IMR-90 (cell line): ENCODE measurements around the gene ARL14EP. TPM values are rescaled to one million over a fixed set of nuclear protein-coding genes. Genes with fewer than 3 reads are reported as not detected.

ENCODE experiments used
- ATAC-seq: fragments of 200-7000 bp; cut with Tn5 transposase; 2 replicates; pipeline ENCODE4 v1.9.1; 2020; ENCODE audit warnings: low read depth, mild to moderate bottlenecking, moderate library complexity
- BruUV-seq: library from RNA; stranded (reverse); fragments of 400-500 nt; replicated peaks from 2 replicates; lab custom pipeline; 2021; lab: Mats Ljungman, UMichigan
- CTCF ChIA-PET: fragments of 300-600 bp; formaldehyde crosslinking; extraction: SDS; loops from one replicate; lab custom pipeline; 2021; ENCODE audit warnings: antibody characterized with exemption; lab: Yijun Ruan, JAX
- POLR2A ChIA-PET: fragments of 300-600 bp; sonication (Branson Sonifier 250); formaldehyde crosslinking; loops from one replicate; lab custom pipeline; 2022; ENCODE audit warnings: antibody characterized with exemption; ENCODE audit not compliant: unreplicated experiment; lab: Charles Lee
- DNase-seq: peaks from one replicate; pipeline ENCODE4 v3.0.0; 2013
- H2AFZ ChIP-seq: replicated peaks from 2 replicates; pipeline ENCODE3; 2013; ENCODE audit warnings: low read length, mild to moderate bottlenecking; ENCODE audit not compliant: poor library complexity
- H2AK5ac ChIP-seq: 2 replicates; pipeline ENCODE4 v1.6.1; 2013; ENCODE audit warnings: low read depth, low read length, inconsistent platforms
- H2AK9ac ChIP-seq: replicated peaks from 2 replicates; pipeline ENCODE3; 2013; ENCODE audit warnings: mild to moderate bottlenecking, low read depth, low read length, moderate library complexity; ENCODE audit not compliant: poor library complexity
- H2BK120ac ChIP-seq: 2 replicates; pipeline ENCODE4 v1.6.1; 2013; ENCODE audit warnings: low read depth, low read length, inconsistent platforms
- H2BK15ac ChIP-seq: 3 replicates; pipeline ENCODE4 v1.6.1; 2013; ENCODE audit warnings: low read depth, low read length, inconsistent platforms
- H2BK20ac ChIP-seq: 2 replicates; pipeline ENCODE4 v1.6.1; 2013; ENCODE audit warnings: low read depth, mild to moderate bottlenecking, inconsistent platforms, low read length, moderate library complexity
- H2BK5ac ChIP-seq: 2 replicates; pipeline ENCODE4 v1.6.1; 2013; ENCODE audit warnings: mild to moderate bottlenecking, low read depth, low read length, inconsistent platforms; ENCODE audit not compliant: poor library complexity, severe bottlenecking
- H3K14ac ChIP-seq: replicated peaks from 2 replicates; pipeline ENCODE4 v1.6.1; 2013; ENCODE audit warnings: low read depth, low read length, inconsistent platforms
- H3K18ac ChIP-seq: 2 replicates; pipeline ENCODE4 v1.6.1; 2013; ENCODE audit warnings: low read depth, low read length, control low read depth
- H3K23ac ChIP-seq: 2 replicates; pipeline ENCODE4 v1.6.1; 2013; ENCODE audit warnings: low read depth, low read length, inconsistent platforms
- H3K27ac ChIP-seq: 2 replicates; pipeline ENCODE4 v1.5.1; 2013; ENCODE audit warnings: mild to moderate bottlenecking, control low read depth, low read length; ENCODE audit not compliant: insufficient read depth
- H3K27me3 ChIP-seq: 2 replicates; pipeline ENCODE4 v1.6.1; 2013; ENCODE audit warnings: low read length; ENCODE audit not compliant: control insufficient read depth, insufficient read depth
- H3K36me3 ChIP-seq: 2 replicates; pipeline ENCODE4 v1.6.1; 2013; ENCODE audit warnings: low read length, mixed read lengths; ENCODE audit not compliant: control insufficient read depth, insufficient read depth
- H3K4ac ChIP-seq: 2 replicates; pipeline ENCODE4 v1.6.1; 2013; ENCODE audit warnings: low read depth, low read length, inconsistent platforms
- H3K4me1 ChIP-seq: 2 replicates; pipeline ENCODE4 v1.6.1; 2013; ENCODE audit warnings: low read length, mixed read lengths; ENCODE audit not compliant: control insufficient read depth, insufficient read depth
- H3K4me2 ChIP-seq: 2 replicates; pipeline ENCODE4 v1.6.1; 2013; ENCODE audit warnings: low read depth, mild to moderate bottlenecking, control low read depth, low read length, moderate library complexity
- H3K4me3 ChIP-seq: 2 replicates; pipeline ENCODE4 v1.5.1; 2013; ENCODE audit warnings: low read depth, mild to moderate bottlenecking, control low read depth, low read length, moderate library complexity; ENCODE audit not compliant: insufficient read depth
- H3K56ac ChIP-seq: 2 replicates; pipeline ENCODE4 v1.6.1; 2013; ENCODE audit warnings: low read length, inconsistent platforms; ENCODE audit not compliant: insufficient read depth; ENCODE audit errors: extremely low read depth
- H3K79me1 ChIP-seq, 2 experiments: 2 replicates each; pipeline ENCODE4 v1.6.1; 2013; ENCODE audit warnings: low read length in 2 of 2, inconsistent platforms in 1 of 2, low read depth in 1 of 2
- H3K9ac ChIP-seq: 2 replicates; pipeline ENCODE4 v1.6.1; 2013; ENCODE audit warnings: low read depth, low read length, control low read depth
- H3K9me1 ChIP-seq: 2 replicates; pipeline ENCODE4 v1.6.1; 2013; ENCODE audit warnings: low read length, inconsistent platforms; ENCODE audit not compliant: insufficient read depth
- H3K9me3 ChIP-seq: 2 replicates; pipeline ENCODE4 v1.6.1; 2013; ENCODE audit warnings: low read length; ENCODE audit not compliant: control insufficient read depth, insufficient read depth
- H4K20me1 ChIP-seq: 2 replicates; pipeline ENCODE4 v1.6.1; 2013; ENCODE audit warnings: low read length, inconsistent platforms; ENCODE audit not compliant: insufficient read depth
- H4K5ac ChIP-seq: 2 replicates; pipeline ENCODE4 v1.6.1; 2013; ENCODE audit warnings: mild to moderate bottlenecking, low read depth, low read length, control low read depth
- H4K8ac ChIP-seq, 2 experiments: 2 replicates each; pipeline ENCODE4 v1.6.1; 2013; ENCODE audit warnings: low read depth in 2 of 2, low read length in 2 of 2, control low read depth in 1 of 2, inconsistent platforms in 1 of 2
- H4K91ac ChIP-seq: 2 replicates; pipeline ENCODE4 v1.6.1; 2013; ENCODE audit warnings: low read depth, low read length, inconsistent platforms; ENCODE audit not compliant: insufficient read depth
- BHLHE40 ChIP-seq: fragments of 150-350 bp; IDR thresholded peaks from 2 replicates; pipeline ENCODE4 v1.6.1; 2016; ENCODE audit warnings: mild to moderate bottlenecking, low read depth, low read length
- CEBPB ChIP-seq: IDR thresholded peaks from 2 replicates; pipeline ENCODE4 v1.6.1; 2012; ENCODE audit warnings: low read depth, low read length, improper control_type of control experiment
- CHD1 ChIP-seq: IDR thresholded peaks from 2 replicates; pipeline ENCODE4 v1.6.1; 2012; ENCODE audit warnings: low read depth, low read length, improper control_type of control experiment
- FOS ChIP-seq: fragments of 150-350 bp; IDR thresholded peaks from 2 replicates; pipeline ENCODE4 v1.6.1; 2016; ENCODE audit warnings: low read depth, low read length
- MAFK ChIP-seq: IDR thresholded peaks from 2 replicates; pipeline ENCODE4 v1.6.1; 2012; ENCODE audit warnings: low read depth, low read length, improper control_type of control experiment
- MAZ ChIP-seq: IDR thresholded peaks from 2 replicates; pipeline ENCODE4 v1.6.1; 2012; ENCODE audit warnings: low read depth, mild to moderate bottlenecking, low read length, improper control_type of control experiment, moderate library complexity, borderline replicate concordance
- MXI1 ChIP-seq: IDR thresholded peaks from 2 replicates; pipeline ENCODE4 v1.6.1; 2012; ENCODE audit warnings: low read depth, mild to moderate bottlenecking, low read length, moderate library complexity, borderline replicate concordance
- NFE2L2 ChIP-seq: fragments of 150-350 bp; IDR thresholded peaks from 2 replicates; pipeline ENCODE4 v1.6.1; 2016; ENCODE audit warnings: low read depth, mild to moderate bottlenecking, low read length
- POLR2A ChIP-seq: IDR thresholded peaks from 2 replicates; pipeline ENCODE4 v1.6.1; 2012; ENCODE audit warnings: mild to moderate bottlenecking, low read depth, low read length
- RAD21 ChIP-seq: IDR thresholded peaks from 2 replicates; pipeline ENCODE4 v1.6.1; 2012; ENCODE audit warnings: low read length, improper control_type of control experiment
- RCOR1 ChIP-seq: IDR thresholded peaks from 2 replicates; pipeline ENCODE4 v1.6.1; 2012; ENCODE audit warnings: mild to moderate bottlenecking, low read length, improper control_type of control experiment; ENCODE audit not compliant: insufficient replicate concordance
- RFX5 ChIP-seq: IDR thresholded peaks from 2 replicates; pipeline ENCODE4 v1.8.0; 2012; ENCODE audit warnings: low read depth, mild to moderate bottlenecking, low read length, moderate library complexity
- SMC3 ChIP-seq: fragments of 150-350 bp; IDR thresholded peaks from 2 replicates; pipeline ENCODE4 v1.6.1; 2016; ENCODE audit warnings: low read depth, mild to moderate bottlenecking, antibody characterized with exemption, low read length, moderate library complexity
- USF2 ChIP-seq: fragments of 150-350 bp; IDR thresholded peaks from 2 replicates; pipeline ENCODE4 v1.6.1; 2017; ENCODE audit warnings: mild to moderate bottlenecking, antibody characterized with exemption, low read length, low read depth
- WGBS, 2 experiments: methylation state at CpG; one replicate each; pipeline versions ENCODE4 v1.1.5 to v1.1.7; 2013; ENCODE audit warnings: missing lambda C conversion rate in 2 of 2; ENCODE audit not compliant: insufficient read length in 1 of 2; ENCODE audit errors: extremely low coverage in 2 of 2; 5-methylcytosine and 5-hydroxymethylcytosine counted together
- dilution Hi-C: fragments of 300-500 bp; cut with HindIII; formaldehyde crosslinking; loops from one replicate; pipeline ENCODE4 v1.14.3; 2018; ENCODE audit warnings: low sequenced_read_pairs; ENCODE audit not compliant: unreplicated experiment
- in situ Hi-C: fragments of 300-500 bp; cut with MboI; formaldehyde crosslinking; loops from 3 replicates; pipeline ENCODE4 v1.14.3; 2019; ENCODE audit warnings: low sequenced_read_pairs, inconsistent platforms, mixed read lengths
- intact Hi-C: fragments of 100-400 bp; cut with micrococcal nuclease; formaldehyde crosslinking; loops from 2 replicates; pipeline ENCODE4 v1.10.0; 2022
- polyA plus RNA-seq, 3 experiments: library from polyadenylated mRNA; depleted of rRNA; stranded (reverse); fragments of >200 nt; gene quantifications; 2 replicates each; pipeline ENCODE4 v1.2.3, GENCODE V29; 2012; ENCODE audit warnings: low replicate concordance in 1 of 3
- total RNA-seq: library from RNA; depleted of rRNA; stranded (reverse); fragments of >200 nt; gene quantifications from 2 replicates; pipeline ENCODE4 v1.2.3, GENCODE V29; 2012
- TF ChIP-seq, protein P1 (sequence below): conservative IDR thresholded peaks from 2 replicates; pipeline ENCODE4 v1.5.1; 2012; ENCODE audit warnings: mild to moderate bottlenecking, low read depth, low read length, improper control_type of control experiment
- TF ChIP-seq, protein P2 (sequence below): fragments of 150-350 bp; IDR thresholded peaks from 2 replicates; pipeline ENCODE4 v1.6.1; 2016; ENCODE audit warnings: low read depth, mild to moderate bottlenecking, low read length, moderate library complexity, borderline replicate concordance

The ARL14EP gene
- total and polyA plus RNA-seq, 2 of the 4 experiments (the other 2 are of a cell fraction) = 13.8 to 15.7 TPM

DNA sequence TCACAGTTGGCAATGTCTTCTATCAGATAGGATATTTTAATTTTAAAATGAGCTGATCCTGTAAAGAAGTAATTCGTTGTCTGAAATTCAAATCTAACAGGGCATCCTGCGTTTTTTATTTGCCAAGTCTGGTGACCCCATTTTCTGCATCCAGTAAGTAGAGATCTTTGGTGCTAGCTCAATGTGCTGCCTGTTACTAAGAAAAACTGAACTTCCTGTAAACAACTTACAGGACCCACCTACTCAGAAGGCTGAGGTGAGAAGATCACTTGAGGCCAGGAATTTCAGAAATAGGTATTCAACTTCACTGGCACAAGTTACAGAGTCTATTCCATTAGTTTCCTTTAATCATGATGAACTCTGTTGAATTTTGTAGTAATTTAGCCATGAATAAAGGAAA, 4.0 kb downstream of the ARL14EP start:
- no peak overlapping the region for H2AK5ac ChIP-seq
- H3K27ac ChIP-seq = no peak overlapping the region
- no peak overlapping the region for H4K8ac ChIP-seq
- no CpG with 5 or more reads among the region's 2 CpGs for WGBS, 2 experiments
- no peaks in the 10 kb centered on the region; the same call in 1 of the 2 replicates for H4K20me1 ChIP-seq
- H3K4me2 ChIP-seq = no peak overlapping the region
- no peak overlapping the region for H2BK20ac ChIP-seq
- DNase-seq (no peak), ATAC-seq (no peak)
- H3K9me3 ChIP-seq = no peaks in the 10 kb centered on the region
- no peak overlapping the region for H3K4ac ChIP-seq
- dilution Hi-C loops (no loop called here), in situ Hi-C loops (no loop called here), intact Hi-C loops (no loop called here)
- no peak for TF ChIP-seq RFX5
- no peak for TF ChIP-seq MAZ
- TF ChIP-seq USF2 = no peak
- TF ChIP-seq SMC3 = no peak
- TF ChIP-seq RAD21 = no peak
- TF ChIP-seq, protein P1, sequence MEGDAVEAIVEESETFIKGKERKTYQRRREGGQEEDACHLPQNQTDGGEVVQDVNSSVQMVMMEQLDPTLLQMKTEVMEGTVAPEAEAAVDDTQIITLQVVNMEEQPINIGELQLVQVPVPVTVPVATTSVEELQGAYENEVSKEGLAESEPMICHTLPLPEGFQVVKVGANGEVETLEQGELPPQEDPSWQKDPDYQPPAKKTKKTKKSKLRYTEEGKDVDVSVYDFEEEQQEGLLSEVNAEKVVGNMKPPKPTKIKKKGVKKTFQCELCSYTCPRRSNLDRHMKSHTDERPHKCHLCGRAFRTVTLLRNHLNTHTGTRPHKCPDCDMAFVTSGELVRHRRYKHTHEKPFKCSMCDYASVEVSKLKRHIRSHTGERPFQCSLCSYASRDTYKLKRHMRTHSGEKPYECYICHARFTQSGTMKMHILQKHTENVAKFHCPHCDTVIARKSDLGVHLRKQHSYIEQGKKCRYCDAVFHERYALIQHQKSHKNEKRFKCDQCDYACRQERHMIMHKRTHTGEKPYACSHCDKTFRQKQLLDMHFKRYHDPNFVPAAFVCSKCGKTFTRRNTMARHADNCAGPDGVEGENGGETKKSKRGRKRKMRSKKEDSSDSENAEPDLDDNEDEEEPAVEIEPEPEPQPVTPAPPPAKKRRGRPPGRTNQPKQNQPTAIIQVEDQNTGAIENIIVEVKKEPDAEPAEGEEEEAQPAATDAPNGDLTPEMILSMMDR = no peak
- TF ChIP-seq FOS = no peak
- no peak for TF ChIP-seq MXI1
- no peak for TF ChIP-seq CHD1
- no peak for TF ChIP-seq NFE2L2
- no peak for TF ChIP-seq RCOR1
- TF ChIP-seq, protein P2, sequence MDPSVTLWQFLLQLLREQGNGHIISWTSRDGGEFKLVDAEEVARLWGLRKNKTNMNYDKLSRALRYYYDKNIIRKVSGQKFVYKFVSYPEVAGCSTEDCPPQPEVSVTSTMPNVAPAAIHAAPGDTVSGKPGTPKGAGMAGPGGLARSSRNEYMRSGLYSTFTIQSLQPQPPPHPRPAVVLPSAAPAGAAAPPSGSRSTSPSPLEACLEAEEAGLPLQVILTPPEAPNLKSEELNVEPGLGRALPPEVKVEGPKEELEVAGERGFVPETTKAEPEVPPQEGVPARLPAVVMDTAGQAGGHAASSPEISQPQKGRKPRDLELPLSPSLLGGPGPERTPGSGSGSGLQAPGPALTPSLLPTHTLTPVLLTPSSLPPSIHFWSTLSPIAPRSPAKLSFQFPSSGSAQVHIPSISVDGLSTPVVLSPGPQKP = no peak
- TF ChIP-seq CEBPB = no peak
- no peak for TF ChIP-seq MAFK
- no peak for TF ChIP-seq POLR2A
- TF ChIP-seq BHLHE40 = no peak
- no peak overlapping the region for H2BK15ac ChIP-seq
- H3K79me1 ChIP-seq = peaks cover 20 to 26% of the 10 kb centered on the region in 2 experiments
- no peaks in the 10 kb centered on the region for H3K9me1 ChIP-seq
- H3K18ac ChIP-seq = no peak overlapping the region
- H3K14ac ChIP-seq = no peak overlapping the region
- no peak overlapping the region for H2AK9ac ChIP-seq
- POLR2A ChIA-PET = no interaction called here
- BruUV-seq = no TSS peak
- H3K23ac ChIP-seq = no peak overlapping the region
- H2BK120ac ChIP-seq = no peak overlapping the region
- H3K9ac ChIP-seq = no peak overlapping the region
- H3K36me3 ChIP-seq = no peaks in the 10 kb centered on the region; the same call in 1 of the 2 replicates
- H2BK5ac ChIP-seq = no peak overlapping the region
- peaks cover 8% of the 10 kb centered on the region for H3K4me1 ChIP-seq
- no peaks in the 10 kb centered on the region for H3K27me3 ChIP-seq
- no peak overlapping the region for H4K91ac ChIP-seq
- H3K4me3 ChIP-seq = no peak overlapping the region
- no peak overlapping the region for H2AFZ ChIP-seq
- no peak overlapping the region for H4K5ac ChIP-seq
- CTCF ChIA-PET = interaction anchor here (0.7 kb wide), 1 partner anchor 333 kb away, joined by 3 read pairs; no protein-coding TSS in a partner anchor
- no peak overlapping the region for H3K56ac ChIP-seq
